ENCODE measurements around the gene MUC5B. TPM values are rescaled to one million over a fixed set of nuclear protein-coding genes. Genes with fewer than 3 reads are reported as not detected.
"Not testable (repeated sequence)": the region's sequence is repeated elsewhere in the genome, so short reads cannot be mapped to it uniquely, and the experiment has no call there.

MUC5B gene
- total and polyA plus RNA-seq, 5 donors: under 0.01 TPM; not detected in 4

GRCh38 chr11:1205121-1205986 is 17.5 kb upstream of the MUC5B start:
- Histone ChIP-seq H3K27ac (ENCODE audit: low read length) (no peak overlapping the region), H3K4me3 (ENCODE audit: low read length) (no peak overlapping the region), H3K9me3 (ENCODE audit: control insufficient read depth, low read length) (no peaks in the 10 kb centered on the region), H3K27me3 (ENCODE audit: control insufficient read depth, insufficient read depth) (no peaks in the 10 kb centered on the region), H3K4me1 (ENCODE audit: control insufficient read depth, insufficient read depth, low read length) (no peaks in the 10 kb centered on the region)
- no peak for ATAC-seq
- intact Hi-C loops (cut with DNase I): loop anchor here in 1 of 4 donors (10.0 kb wide), 1 partner anchor 309 kb away; no protein-coding TSS in a partner anchor
- peak in 1 of 3 donors; percentile 31 for DNase-seq
- WGBS: 73% methylated on average over 35 of the region's 35 CpGs

- WGBS: 90% methylated on average over 8 of the region's 8 CpGs
Measured at GRCh38 chr11:1205987-1206331, 16.9 kb upstream of the MUC5B start.

GRCh38 chr11:1206391-1207271 is 16.2 kb upstream of the MUC5B start:
- Histone ChIP-seq H3K27me3 (ENCODE audit: control insufficient read depth, insufficient read depth) (no peaks in the 10 kb centered on the region), H3K4me3 (ENCODE audit: low read length) (no peak overlapping the region), H3K4me1 (ENCODE audit: control insufficient read depth, insufficient read depth, low read length) (no peaks in the 10 kb centered on the region), H3K27ac (ENCODE audit: low read length) (no peak overlapping the region), H3K9me3 (ENCODE audit: control insufficient read depth, low read length) (no peaks in the 10 kb centered on the region)
- no peak for ATAC-seq
- peak in 1 of 3 donors; percentile 24 for DNase-seq
- intact Hi-C loops (cut with DNase I): loop anchor here in 1 of 4 donors (10.0 kb wide), 1 partner anchor 308 kb away; no protein-coding TSS in a partner anchor
- 82% methylated on average over 38 of the region's 38 CpGs for WGBS

More at GRCh38 chr11:1205987-1206331, 16.9 kb upstream of the MUC5B start:
- intact Hi-C loops (cut with DNase I): loop anchor here in 1 of 4 donors (10.0 kb wide), 1 partner anchor 309 kb away; no protein-coding TSS in a partner anchor
- no peaks in the 10 kb centered on the region for H3K27me3 ChIP-seq (ENCODE audit: control insufficient read depth, insufficient read depth)
- ATAC-seq (no peak), DNase-seq (peak in 2 of 3 donors; percentile 8 to 11)
- no peak overlapping the region for H3K4me3 ChIP-seq (ENCODE audit: low read length)
- no peaks in the 10 kb centered on the region for H3K4me1 ChIP-seq (ENCODE audit: control insufficient read depth, insufficient read depth, low read length)
- no peak overlapping the region for H3K27ac ChIP-seq (ENCODE audit: low read length)
- H3K9me3 ChIP-seq (ENCODE audit: control insufficient read depth, low read length): no peaks in the 10 kb centered on the region

GRCh38 chr11:1207401-1208143 is 15.3 kb upstream of the MUC5B start:
- 84% methylated on average over 34 of the region's 34 CpGs for WGBS
- ATAC-seq: no peak

GRCh38 chr11:1208144-1208393 is 14.8 kb upstream of the MUC5B start:
- WGBS: 81% methylated on average over 6 of the region's 6 CpGs
- intact Hi-C loops (cut with DNase I): loop anchor here in 1 of 4 donors (10.0 kb wide), 1 partner anchor 307 kb away; no protein-coding TSS in a partner anchor
- DNase-seq (no peak), ATAC-seq (no peak)
- Histone ChIP-seq H3K9me3 (ENCODE audit: control insufficient read depth, low read length) (no peaks in the 10 kb centered on the region), H3K27me3 (ENCODE audit: control insufficient read depth, insufficient read depth) (no peaks in the 10 kb centered on the region), H3K4me3 (ENCODE audit: low read length) (no peak overlapping the region), H3K4me1 (ENCODE audit: control insufficient read depth, insufficient read depth, low read length) (no peaks in the 10 kb centered on the region), H3K27ac (ENCODE audit: low read length) (no peak overlapping the region)

More at GRCh38 chr11:1207401-1208143, 15.3 kb upstream of the MUC5B start:
- H3K27ac ChIP-seq (ENCODE audit: low read length): no peak overlapping the region
- no peaks in the 10 kb centered on the region for H3K9me3 ChIP-seq (ENCODE audit: control insufficient read depth, low read length)
- peak in 1 of 3 donors; percentile 32 for DNase-seq
- intact Hi-C loops (cut with DNase I): loop anchor here in 1 of 4 donors (10.0 kb wide), 1 partner anchor 307 kb away; no protein-coding TSS in a partner anchor
- no peaks in the 10 kb centered on the region for H3K4me1 ChIP-seq (ENCODE audit: control insufficient read depth, insufficient read depth, low read length)
- no peaks in the 10 kb centered on the region for H3K27me3 ChIP-seq (ENCODE audit: control insufficient read depth, insufficient read depth)
- no peak overlapping the region for H3K4me3 ChIP-seq (ENCODE audit: low read length)

GRCh38 chr11:1208394-1209261 is 14.2 kb upstream of the MUC5B start:
- DNase-seq (peak in 2 of 3 donors; percentile 38 to 49), ATAC-seq (peak in 1 of 2 donors; percentile 15)
- WGBS: 92% methylated on average over 39 of the region's 39 CpGs
- H3K4me1 ChIP-seq (ENCODE audit: control insufficient read depth, insufficient read depth, low read length): no peaks in the 10 kb centered on the region
- no peaks in the 10 kb centered on the region for H3K9me3 ChIP-seq (ENCODE audit: control insufficient read depth, low read length)
- no peak overlapping the region for H3K27ac ChIP-seq (ENCODE audit: low read length)
- intact Hi-C loops (cut with DNase I): loop anchor here in 1 of 4 donors (10.0 kb wide), 1 partner anchor 306 kb away; no protein-coding TSS in a partner anchor
- H3K27me3 ChIP-seq (ENCODE audit: control insufficient read depth, insufficient read depth): no peaks in the 10 kb centered on the region
- H3K4me3 ChIP-seq (ENCODE audit: low read length): no peak overlapping the region

GRCh38 chr11:1209371-1210057 is 13.4 kb upstream of the MUC5B start:
- intact Hi-C loops (cut with DNase I): loop anchor here in 1 of 4 donors (10.0 kb wide), 1 partner anchor 305 kb away; no protein-coding TSS in a partner anchor
- Histone ChIP-seq H3K4me3 (ENCODE audit: low read length) (no peak overlapping the region), H3K27me3 (ENCODE audit: control insufficient read depth, insufficient read depth) (no peaks in the 10 kb centered on the region), H3K4me1 (ENCODE audit: control insufficient read depth, insufficient read depth, low read length) (no peaks in the 10 kb centered on the region), H3K9me3 (ENCODE audit: control insufficient read depth, low read length) (no peaks in the 10 kb centered on the region), H3K27ac (ENCODE audit: low read length) (no peak overlapping the region)
- WGBS: 87% methylated on average over 17 of the region's 17 CpGs
- ATAC-seq (no peak), DNase-seq (peak in 1 of 3 donors; percentile 33)

GRCh38 chr11:1211838-1212237 is 11.0 kb upstream of the MUC5B start:
- no peaks in the 10 kb centered on the region for H3K4me1 ChIP-seq (ENCODE audit: control insufficient read depth, insufficient read depth, low read length)
- H3K27ac ChIP-seq (ENCODE audit: low read length): no peak overlapping the region
- no peaks in the 10 kb centered on the region for H3K9me3 ChIP-seq (ENCODE audit: control insufficient read depth, low read length)
- intact Hi-C loops (cut with DNase I): no loop called here
- H3K4me3 ChIP-seq (ENCODE audit: low read length): no peak overlapping the region
- no peaks in the 10 kb centered on the region for H3K27me3 ChIP-seq (ENCODE audit: control insufficient read depth, insufficient read depth)
- 81% methylated on average over 2 of the region's 2 CpGs for WGBS
- DNase-seq: no peak
- ATAC-seq: no peak

- H3K27me3 ChIP-seq (ENCODE audit: control insufficient read depth, insufficient read depth); H3K9me3 ChIP-seq (ENCODE audit: control insufficient read depth, low read length); intact Hi-C loops (cut with DNase I); H3K4me3 ChIP-seq (ENCODE audit: low read length); ATAC-seq; H3K27ac ChIP-seq (ENCODE audit: low read length); H3K4me1 ChIP-seq (ENCODE audit: control insufficient read depth, insufficient read depth, low read length): not testable (repeated sequence)
- 80% methylated on average over 8 of the region's 8 CpGs for WGBS
- DNase-seq: peak in 1 of 3 donors; percentile 10
Measured at GRCh38 chr11:1215826-1216225, 7.0 kb upstream of the MUC5B start.

Measured in right cardiac atrium (tissue), 5 donors.